Suppressor macrophage treated with lipopolysaccharide for 4 hours (primary cell): ENCODE results near the gene DPH1.

Experiments
- DNase-seq: peaks from one replicate; pipeline ENCODE4 v3.0.0-alpha.2; 2020

Gene DPH1

DNA sequence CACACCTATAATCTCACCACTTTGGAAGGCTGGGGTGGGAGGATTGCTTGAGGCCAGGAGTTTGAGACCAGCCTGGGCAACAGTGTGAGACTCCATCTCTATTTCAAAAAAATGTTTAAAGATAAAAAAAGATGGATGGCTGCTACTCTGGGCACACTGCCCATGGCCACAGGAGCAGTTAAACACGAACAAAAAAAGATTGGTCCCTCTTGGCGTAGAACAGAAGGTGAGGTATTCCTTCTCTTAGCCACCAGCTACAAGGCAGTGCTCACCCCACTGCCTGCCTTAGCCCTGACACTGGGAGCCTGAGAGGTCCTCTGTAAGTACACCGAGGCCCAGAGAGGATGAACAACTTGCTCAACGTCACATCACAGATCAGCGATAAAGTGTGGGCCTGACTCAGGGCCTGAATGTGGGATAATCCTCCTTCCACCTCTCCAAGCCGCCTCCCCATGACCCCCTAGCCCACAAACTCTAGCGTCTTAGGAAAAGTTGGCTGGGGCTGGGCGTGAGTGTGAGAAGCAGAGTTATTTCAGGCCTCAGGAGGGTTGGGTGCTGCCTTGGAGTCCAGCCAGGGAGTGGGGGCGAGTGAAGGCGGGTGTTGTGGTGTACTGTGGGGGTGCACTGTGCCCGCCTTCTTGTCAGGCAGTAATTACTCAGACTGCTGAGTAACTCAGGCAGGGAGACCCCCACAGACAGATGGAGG lies 2.3 kb upstream of the DPH1 start:
- no peak for DNase-seq

DNA sequence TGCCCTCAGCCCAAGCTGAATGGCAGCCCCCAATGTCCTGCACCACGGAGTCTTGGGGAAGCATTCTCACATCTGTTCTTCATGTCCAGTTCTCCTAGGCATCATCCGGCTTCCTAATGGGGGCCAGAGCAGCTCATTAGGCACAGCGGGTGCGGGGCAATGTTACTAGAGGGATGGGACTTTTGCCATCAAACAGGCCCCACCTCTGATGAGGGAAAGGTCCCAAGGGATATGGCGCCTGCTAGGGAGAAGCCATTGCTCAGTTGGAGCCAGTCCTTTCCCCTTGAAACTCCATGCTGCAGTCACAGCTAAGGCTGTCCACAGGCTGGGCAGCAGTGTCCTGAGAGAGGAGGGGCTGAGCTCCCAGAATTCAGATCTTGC lies 1.7 kb upstream of the DPH1 start:
- DNase-seq, result no peak

DNA sequence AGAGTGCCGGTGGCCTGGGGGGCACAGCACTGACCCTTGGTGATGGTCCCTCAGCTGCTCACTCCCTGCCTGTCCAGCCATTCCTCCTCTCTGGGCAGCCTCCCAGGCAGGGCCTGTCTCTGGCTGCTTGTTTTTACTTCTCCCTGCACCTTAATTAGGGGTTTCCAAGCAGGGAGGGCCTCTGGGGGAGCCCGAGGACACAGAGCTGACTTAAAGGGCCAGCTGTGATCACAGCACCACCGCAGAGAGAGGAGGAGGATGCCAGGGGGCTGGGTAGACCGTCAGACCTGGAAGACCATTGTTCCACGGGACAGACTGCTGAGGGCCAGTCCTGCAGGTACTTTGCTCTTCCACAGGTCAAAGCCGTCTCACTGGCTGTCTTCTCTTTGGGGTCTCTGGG lies 1.2 kb upstream of the DPH1 start:
- no peak for DNase-seq

DNA sequence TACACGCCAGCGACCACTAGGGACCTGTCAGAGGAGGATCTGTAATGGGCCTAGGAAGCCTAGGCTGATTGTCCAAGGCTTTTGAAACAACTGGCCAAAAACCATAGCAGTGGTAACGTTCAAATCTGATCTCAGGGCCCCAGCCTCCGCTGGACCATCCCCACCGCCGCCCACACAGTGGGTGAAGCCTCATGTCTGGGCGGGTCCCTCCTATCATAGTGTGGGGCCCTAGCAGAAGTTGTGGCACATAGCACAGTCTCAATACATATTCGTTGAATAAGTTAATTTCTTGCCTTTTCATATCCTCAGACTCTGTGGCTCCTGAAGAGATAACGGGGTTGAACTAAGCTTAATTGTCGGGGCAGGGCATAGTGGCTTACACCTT lies 818 bp downstream of the DPH1 start:
- no peak for DNase-seq

GRCh38 chr17:2033153-2033552 lies 3.2 kb downstream of the DPH1 start:
- no peak for DNase-seq

DNA sequence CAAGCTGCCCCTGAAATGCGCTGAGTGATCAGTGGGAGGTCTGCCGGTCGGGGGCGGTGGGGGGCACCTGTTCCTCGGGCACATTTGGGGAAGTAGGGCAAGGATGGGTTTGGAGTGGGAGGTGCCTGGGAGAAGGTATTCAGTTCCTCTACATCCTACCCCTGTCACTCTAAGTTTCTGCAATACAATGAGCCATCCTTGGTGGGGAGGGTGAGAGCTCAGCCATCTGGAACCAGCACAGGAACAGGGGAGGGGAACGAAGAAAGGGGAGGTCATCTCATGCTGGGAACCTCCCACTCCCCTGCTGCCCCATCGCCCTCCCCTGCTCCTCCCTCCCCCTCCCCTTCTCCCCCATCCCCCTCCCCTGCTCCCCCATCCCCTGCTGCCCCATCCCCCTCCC lies 4.2 kb downstream of the DPH1 start:
- no peak for DNase-seq

DNA sequence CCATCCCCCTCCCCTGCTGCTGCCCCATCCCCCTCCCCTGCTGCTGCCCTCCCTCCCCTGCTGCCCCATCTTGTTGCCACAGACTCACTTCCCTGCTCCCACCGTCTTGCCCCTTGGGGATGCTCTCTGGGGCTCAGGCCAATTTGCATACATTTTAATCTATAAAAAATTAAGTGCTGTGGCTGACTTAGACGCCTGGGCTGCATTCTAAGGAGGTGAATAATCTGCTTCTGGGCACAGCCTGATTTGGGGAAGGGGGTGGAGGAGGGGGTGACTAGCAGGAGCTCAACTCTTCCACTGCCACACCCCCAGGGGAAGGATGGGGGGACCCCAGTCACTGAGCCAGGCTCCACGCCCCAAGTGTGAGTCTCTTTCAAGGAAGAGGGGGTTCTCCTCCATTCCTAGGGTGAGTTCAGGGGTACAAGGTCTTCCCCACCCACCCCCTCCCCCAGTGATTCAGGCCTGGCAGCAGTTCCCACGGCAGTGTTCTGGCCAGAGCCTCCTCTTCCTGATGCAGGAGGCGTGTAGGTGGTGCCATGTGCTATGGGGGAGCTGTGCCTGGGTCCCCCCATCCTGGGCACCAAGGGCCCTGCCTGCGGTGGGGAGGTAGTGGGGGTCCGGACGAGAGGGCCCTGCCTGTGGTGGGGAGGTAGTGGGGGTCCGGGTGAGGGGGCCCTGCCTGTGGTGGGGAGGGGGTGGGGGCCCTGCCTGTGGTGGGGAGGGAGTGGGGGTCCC lies 5.0 kb downstream of the DPH1 start:
- DNase-seq, result no peak

DNA sequence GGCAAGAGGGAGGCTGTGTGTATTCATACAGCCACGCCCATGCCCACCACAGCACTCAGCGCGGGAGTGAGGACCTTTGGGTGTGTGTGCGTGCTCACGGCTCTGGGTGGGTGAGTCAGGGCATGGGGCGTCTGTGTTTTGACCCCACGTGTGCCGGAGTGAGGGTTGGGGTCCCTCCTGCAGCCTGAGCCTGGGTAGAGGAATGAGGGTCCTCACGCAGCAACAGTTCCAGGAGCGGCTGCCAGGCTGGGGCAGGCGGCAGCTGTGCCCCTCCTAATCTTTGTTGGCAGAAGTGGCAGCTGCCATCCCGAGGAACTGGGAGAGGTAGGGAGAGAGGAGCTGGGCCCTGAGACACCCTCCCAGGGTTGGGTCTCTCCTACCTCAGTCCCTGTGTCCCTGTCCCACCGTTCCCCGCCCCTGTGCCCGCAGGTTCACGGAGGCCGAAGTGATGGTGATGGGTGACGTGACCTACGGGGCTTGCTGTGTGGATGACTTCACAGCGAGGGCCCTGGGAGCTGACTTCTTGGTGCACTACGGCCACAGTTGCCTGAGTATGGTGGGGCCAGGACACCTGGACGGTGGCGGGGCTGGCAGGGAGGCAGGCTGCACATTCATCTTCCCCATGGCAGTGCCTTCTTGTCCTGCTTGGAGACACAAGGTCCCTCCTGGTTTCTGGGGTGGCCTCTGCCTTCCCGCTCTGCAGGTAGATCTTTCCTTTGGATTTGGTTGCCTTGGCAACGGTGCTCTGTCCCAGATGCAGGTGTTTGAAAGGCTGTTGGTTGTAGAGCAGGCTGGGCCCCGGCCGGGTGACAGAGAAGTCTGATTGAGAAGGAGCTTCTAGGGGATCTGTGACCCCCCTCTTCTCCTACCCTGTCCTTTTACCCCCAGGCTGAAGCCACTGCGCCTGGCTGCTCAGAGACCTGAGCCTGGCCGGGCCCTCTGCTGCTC lies 5.9 kb downstream of the DPH1 start:
- no peak for DNase-seq

GRCh38 chr17:2037155-2037554 lies 7.2 kb downstream of the DPH1 start:
- DNase-seq, result no peak

GRCh38 chr17:2040219-2040827 lies 10.4 kb downstream of the DPH1 start:
- no peak for DNase-seq

GRCh38 chr17:2040942-2041560 lies 11.1 kb downstream of the DPH1 start:
- DNase-seq, result no peak

- DNase-seq, result peak; percentile 96
Measured at GRCh38 chr17:2041561-2042389, 11.8 kb downstream of the DPH1 start, which contains the start of gene OVCA2. OVCA2 (plus strand) TSS chr17:2042022; CDS start chr17:2042048, 26 bp downstream.

DNA sequence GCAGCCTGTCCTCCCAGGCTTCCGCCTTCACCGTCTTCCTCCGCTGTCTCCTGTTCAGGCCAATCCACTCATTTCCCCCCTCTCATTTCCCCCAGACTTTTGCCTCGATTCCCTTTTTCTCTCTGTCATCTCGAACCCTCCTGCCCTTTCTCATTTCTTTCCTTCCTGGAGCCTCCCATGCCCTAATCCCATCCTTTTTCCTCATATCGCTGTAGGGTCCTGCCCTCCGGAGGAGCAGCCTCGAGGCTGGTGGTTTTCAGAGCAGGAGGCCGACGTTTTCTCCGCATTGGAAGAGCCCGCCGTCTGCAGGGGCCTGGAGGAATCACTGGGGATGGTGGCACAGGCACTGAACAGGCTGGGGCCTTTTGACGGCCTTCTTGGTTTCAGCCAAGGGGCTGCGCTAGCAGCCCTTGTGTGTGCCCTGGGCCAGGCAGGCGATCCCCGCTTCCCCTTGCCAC lies 12.5 kb downstream of the DPH1 start:
- DNase-seq, result no peak

GRCh38 chr17:2042933-2043332 lies 13.0 kb downstream of the DPH1 start:
- DNase-seq, result no peak

GRCh38 chr17:2043785-2044184 lies 13.8 kb downstream of the DPH1 start:
- no peak for DNase-seq

DNA sequence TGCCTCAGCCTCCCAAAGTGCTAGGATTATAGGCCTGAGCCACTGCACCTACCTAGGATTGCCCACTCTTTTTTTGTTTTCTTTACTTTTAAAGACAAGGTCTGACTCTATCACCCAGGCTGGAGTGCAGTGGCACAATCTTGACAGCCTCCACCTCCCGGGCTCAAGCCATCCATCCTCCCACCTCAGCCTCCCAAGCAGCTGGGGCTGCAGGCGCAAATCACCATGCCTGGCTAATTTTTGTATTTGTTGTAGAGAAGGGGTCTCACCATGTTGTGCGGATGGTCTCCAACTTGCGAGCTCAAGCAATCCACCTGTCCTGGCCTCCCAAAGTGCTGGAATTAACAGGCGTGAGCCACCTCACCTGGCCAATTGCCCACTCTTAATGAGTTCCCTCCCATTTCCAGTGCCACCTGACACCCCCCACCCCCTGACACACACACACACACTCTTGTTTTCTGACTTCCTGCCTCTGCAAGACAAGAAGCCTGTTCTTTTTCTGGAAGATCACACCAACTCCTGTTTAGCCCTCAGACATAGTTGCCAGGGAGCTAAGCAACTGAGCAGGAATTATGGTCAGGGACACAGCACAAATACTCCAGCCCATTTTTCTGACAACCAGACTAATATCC lies 14.4 kb downstream of the DPH1 start:
- DNase-seq, result no peak

GRCh38 chr17:2047590-2047989 lies 17.6 kb downstream of the DPH1 start:
- DNase-seq, result no peak

- DNase-seq, result no peak
Measured at GRCh38 chr17:2048805-2049204, 18.9 kb downstream of the DPH1 start.

GRCh38 chr17:2049333-2050299 lies 19.7 kb downstream of the DPH1 start:
- DNase-seq, result peak; percentile 89
